B cell (primary cell): ENCODE results near the gene XPNPEP1. TPM values are rescaled to one million over a fixed set of nuclear protein-coding genes. Genes with fewer than 3 reads are reported as not detected.

Source experiments
- ATAC-seq: fragments of 200-7000 bp; cut with Tn5 transposase; one replicate; pipeline ENCODE4 v1.10.0; 2021; ENCODE audit warnings: low read depth, mild to moderate bottlenecking, moderate number of reproducible peaks, moderate library complexity
- CTCF ChIA-PET: fragments of 350-600 bp; sonication (Branson Sonifier 250); formaldehyde crosslinking; loops from one replicate; lab custom pipeline; 2021; ENCODE audit warnings: antibody characterized with exemption, inconsistent platforms; lab: Charles Lee
- POLR2A ChIA-PET: fragments of 350-600 bp; sonication (Branson Sonifier 250); formaldehyde crosslinking; loops from one replicate; lab custom pipeline; 2021; ENCODE audit warnings: antibody characterized with exemption; lab: Charles Lee
- DNase-seq: peaks from one replicate; pipeline ENCODE4 v3.0.0; 2013
- H2AFZ ChIP-seq: 2 replicates; pipeline ENCODE4 v1.6.1; 2012; ENCODE audit warnings: mild to moderate bottlenecking, low read depth, low read length; ENCODE audit not compliant: insufficient read depth, poor library complexity, severe bottlenecking
- H3K27ac ChIP-seq, 2 donors: 1 replicate in 1 of 2; 2 replicates in 1 of 2; pipeline ENCODE4 v1.5.1; 2012 to 2013; ENCODE audit warnings: low read length in 2 of 2, mild to moderate bottlenecking in 2 of 2, moderate library complexity in 1 of 2
- H3K27me3 ChIP-seq, 4 experiments: fragments of 200-600 bp in 1 of 4; sonication (generic) in 1 of 4; replicated peaks in 1 of 4; 1 replicate in 2 of 4; 2 replicates in 2 of 4; pipeline versions ENCODE4 v1.6.1 to v1.7.0; 2013 to 2016; ENCODE audit warnings: low read length in 3 of 4, mild to moderate bottlenecking in 2 of 4, mixed read lengths in 1 of 4, moderate library complexity in 1 of 4; ENCODE audit not compliant: insufficient read depth in 4 of 4, control insufficient read depth in 3 of 4; ENCODE audit errors: control extremely low read depth in 1 of 4
- H3K36me3 ChIP-seq, 2 experiments: replicated peaks in 1 of 2; 1 replicate in 1 of 2; 2 replicates in 1 of 2; pipeline versions ENCODE4 v1.6.1 to v1.7.1; 2013; ENCODE audit warnings: low read length in 1 of 2; ENCODE audit not compliant: insufficient read depth in 2 of 2, control insufficient read depth in 1 of 2; ENCODE audit errors: control extremely low read depth in 1 of 2, extremely low read depth in 1 of 2
- H3K4me1 ChIP-seq, 2 donors: fragments of 200-600 bp in 1 of 2; sonication (generic) in 1 of 2; 1 replicate in 1 of 2; 2 replicates in 1 of 2; pipeline versions ENCODE4 v1.5.1 to v1.6.1; 2013 to 2017; ENCODE audit warnings: low read length in 2 of 2; ENCODE audit not compliant: control insufficient read depth in 2 of 2, insufficient read depth in 2 of 2
- H3K4me2 ChIP-seq: replicated peaks from 2 replicates; pipeline ENCODE3; 2012; ENCODE audit warnings: mild to moderate bottlenecking, low read depth, low read length; ENCODE audit not compliant: poor library complexity, severe bottlenecking
- H3K4me3 ChIP-seq, 5 experiments: fragments of 200-600 bp in 1 of 5; sonication (generic) in 1 of 5; 1 replicate in 3 of 5; 2 replicates in 2 of 5; pipeline versions ENCODE4 v1.5.1 to v1.7.0; 2011 to 2016; ENCODE audit warnings: low read length in 4 of 5, mild to moderate bottlenecking in 4 of 5, low read depth in 2 of 5, control low read depth in 1 of 5, moderate library complexity in 1 of 5; ENCODE audit not compliant: insufficient read depth in 1 of 5; ENCODE audit errors: control extremely low read depth in 1 of 5, extremely low read depth in 1 of 5
- H3K79me2 ChIP-seq: fragments of 200-600 bp; sonication (generic); one replicate; pipeline ENCODE4 v1.6.0; 2016; ENCODE audit warnings: low read length; ENCODE audit not compliant: control insufficient read depth, insufficient read depth
- H3K9ac ChIP-seq: fragments of 200-600 bp; sonication (generic); 2 replicates; pipeline ENCODE4 v1.6.1; 2017; ENCODE audit warnings: mild to moderate bottlenecking, low read length, moderate library complexity
- H3K9me3 ChIP-seq, 3 donors: one replicate each; pipeline versions ENCODE4 v1.6.1 to v1.7.1; 2013; ENCODE audit warnings: low read length in 2 of 3; ENCODE audit not compliant: control insufficient read depth in 2 of 3, insufficient read depth in 1 of 3; ENCODE audit errors: control extremely low read depth in 1 of 3
- H4K20me1 ChIP-seq: 2 replicates; pipeline ENCODE4 v1.6.0; 2012; ENCODE audit warnings: mild to moderate bottlenecking, low read length; ENCODE audit not compliant: insufficient read depth, control insufficient read depth, poor library complexity, severe bottlenecking
- H3K27ac Mint-ChIP-seq: one replicate; pipeline ENCODE4 v1.8.0; 2021; ENCODE audit warnings: mixed read lengths
- H3K27me3 Mint-ChIP-seq: one replicate; pipeline ENCODE4 v1.8.0; 2021; ENCODE audit warnings: mixed read lengths
- H3K4me1 Mint-ChIP-seq: one replicate; pipeline ENCODE4 v1.8.0; 2021; ENCODE audit warnings: mixed read lengths
- H3K4me3 Mint-ChIP-seq: one replicate; pipeline ENCODE4 v1.8.0; 2021; ENCODE audit warnings: mixed read lengths
- H3K9me3 Mint-ChIP-seq: one replicate; pipeline ENCODE4 v1.8.0; 2022; ENCODE audit warnings: mixed read lengths; ENCODE audit not compliant: insufficient read depth
- EZH2 ChIP-seq: IDR thresholded peaks from 2 replicates; pipeline ENCODE4 v1.6.1; 2012; ENCODE audit warnings: borderline replicate concordance, low read depth, mild to moderate bottlenecking, moderate library complexity, low read length; ENCODE audit not compliant: insufficient read depth, poor library complexity, severe bottlenecking
- WGBS: methylation state at CpG from one replicate; pipeline ENCODE4 v1.1.5; 2013; ENCODE audit warnings: missing lambda C conversion rate; ENCODE audit not compliant: insufficient coverage; 5-methylcytosine and 5-hydroxymethylcytosine counted together
- intact Hi-C: fragments of 100-400 bp; cut with micrococcal nuclease; formaldehyde crosslinking; loops from one replicate; pipeline ENCODE4 v1.10.0; 2022
- polyA plus RNA-seq: library from polyadenylated mRNA; depleted of rRNA; stranded (reverse); fragments of >200 nt; gene quantifications from 2 replicates; pipeline ENCODE4 v1.2.3, GENCODE V29; 2012
- total RNA-seq, 2 donors: library from RNA; stranded (reverse); fragments of 120-200 nt in 1 of 2; gene quantifications; 1 replicate in 1 of 2; 2 replicates in 1 of 2; pipeline versions ENCODE4 v1.2.3 to v1.2.4, GENCODE V29; 2013 to 2022
- TF ChIP-seq, protein P1 (sequence below): fragments of 200-600 bp; IDR thresholded peaks from one replicate; pipeline ENCODE4 v1.8.0; 2022; ENCODE audit warnings: antibody characterized with exemption, mild to moderate bottlenecking

Gene XPNPEP1
- total and polyA plus RNA-seq, 2 donors (not counting 1 experiment from before 2014, with no cell fraction given), result 60.6 to 70.8 TPM

DNA sequence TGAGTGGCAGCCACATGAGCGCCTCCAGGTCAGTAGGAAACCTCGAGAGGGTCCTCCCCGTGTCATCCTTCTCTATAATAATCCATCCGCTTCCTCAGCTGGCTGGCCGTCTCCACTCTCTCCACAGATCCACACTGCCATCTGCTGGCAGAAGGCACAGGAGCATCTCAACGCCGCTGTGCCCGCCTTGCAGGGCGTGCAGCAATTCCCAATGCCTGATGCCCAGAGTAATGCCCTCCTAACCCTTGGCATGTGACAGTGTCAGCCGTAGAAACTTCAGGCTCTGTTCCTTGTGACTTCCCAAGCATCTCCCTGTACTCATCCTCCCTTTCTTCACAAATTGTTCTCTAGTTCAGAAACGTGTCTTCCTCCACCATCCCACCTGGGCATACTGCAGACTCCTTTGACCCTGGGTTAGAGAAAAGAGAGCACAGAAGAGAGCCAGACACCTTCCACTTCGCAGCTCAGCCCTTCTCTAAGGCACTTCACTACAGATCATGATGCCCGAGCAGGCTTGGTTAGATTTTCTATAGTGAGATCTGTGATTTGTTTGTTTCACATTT lies 70.8 kb downstream of the XPNPEP1 start:
- Histone ChIP-seq H3K9ac (no peak overlapping the region), H3K9me3 (no peaks in the 10 kb centered on the region), H3K27ac (no peak overlapping the region), H3K79me2 (no peaks in the 10 kb centered on the region), H3K4me1 (peaks cover 0 to 6% of the 10 kb centered on the region in 2 donors), H3K36me3 (no peaks in the 10 kb centered on the region), H3K4me2 (no peak overlapping the region), H3K4me3 (no peak overlapping the region), H2AFZ (peak overlapping the region; percentile 6), H3K27me3 (peaks cover 0 to 11% (median 2%) of the 10 kb centered on the region in 4 experiments), H4K20me1 (no peaks in the 10 kb centered on the region)
- DNase-seq, result peak; percentile 70
- no peaks in the 10 kb centered on the region for H3K9me3 Mint-ChIP-seq
- 5% methylated on average over 11 of the region's 13 CpGs for WGBS
- no peak overlapping the region for H3K4me3 Mint-ChIP-seq
- ATAC-seq, result peak; percentile 78
- peaks cover 8% of the 10 kb centered on the region for H3K4me1 Mint-ChIP-seq
- H3K27ac Mint-ChIP-seq, result no peak overlapping the region
- no peak for TF ChIP-seq EZH2
- TF ChIP-seq, protein P1, sequence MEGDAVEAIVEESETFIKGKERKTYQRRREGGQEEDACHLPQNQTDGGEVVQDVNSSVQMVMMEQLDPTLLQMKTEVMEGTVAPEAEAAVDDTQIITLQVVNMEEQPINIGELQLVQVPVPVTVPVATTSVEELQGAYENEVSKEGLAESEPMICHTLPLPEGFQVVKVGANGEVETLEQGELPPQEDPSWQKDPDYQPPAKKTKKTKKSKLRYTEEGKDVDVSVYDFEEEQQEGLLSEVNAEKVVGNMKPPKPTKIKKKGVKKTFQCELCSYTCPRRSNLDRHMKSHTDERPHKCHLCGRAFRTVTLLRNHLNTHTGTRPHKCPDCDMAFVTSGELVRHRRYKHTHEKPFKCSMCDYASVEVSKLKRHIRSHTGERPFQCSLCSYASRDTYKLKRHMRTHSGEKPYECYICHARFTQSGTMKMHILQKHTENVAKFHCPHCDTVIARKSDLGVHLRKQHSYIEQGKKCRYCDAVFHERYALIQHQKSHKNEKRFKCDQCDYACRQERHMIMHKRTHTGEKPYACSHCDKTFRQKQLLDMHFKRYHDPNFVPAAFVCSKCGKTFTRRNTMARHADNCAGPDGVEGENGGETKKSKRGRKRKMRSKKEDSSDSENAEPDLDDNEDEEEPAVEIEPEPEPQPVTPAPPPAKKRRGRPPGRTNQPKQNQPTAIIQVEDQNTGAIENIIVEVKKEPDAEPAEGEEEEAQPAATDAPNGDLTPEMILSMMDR, result peak; percentile 92
- peaks cover 24% of the 10 kb centered on the region for H3K27me3 Mint-ChIP-seq
- intact Hi-C loops, result no loop called here
- ChIA-PET POLR2A (no interaction called here), CTCF (interaction anchor here (0.6 to 1.6 kb wide), 7 partner anchors 9 to 221 kb away, joined by 3 to 7 read pairs (median 4); no protein-coding TSS in a partner anchor)

DNA sequence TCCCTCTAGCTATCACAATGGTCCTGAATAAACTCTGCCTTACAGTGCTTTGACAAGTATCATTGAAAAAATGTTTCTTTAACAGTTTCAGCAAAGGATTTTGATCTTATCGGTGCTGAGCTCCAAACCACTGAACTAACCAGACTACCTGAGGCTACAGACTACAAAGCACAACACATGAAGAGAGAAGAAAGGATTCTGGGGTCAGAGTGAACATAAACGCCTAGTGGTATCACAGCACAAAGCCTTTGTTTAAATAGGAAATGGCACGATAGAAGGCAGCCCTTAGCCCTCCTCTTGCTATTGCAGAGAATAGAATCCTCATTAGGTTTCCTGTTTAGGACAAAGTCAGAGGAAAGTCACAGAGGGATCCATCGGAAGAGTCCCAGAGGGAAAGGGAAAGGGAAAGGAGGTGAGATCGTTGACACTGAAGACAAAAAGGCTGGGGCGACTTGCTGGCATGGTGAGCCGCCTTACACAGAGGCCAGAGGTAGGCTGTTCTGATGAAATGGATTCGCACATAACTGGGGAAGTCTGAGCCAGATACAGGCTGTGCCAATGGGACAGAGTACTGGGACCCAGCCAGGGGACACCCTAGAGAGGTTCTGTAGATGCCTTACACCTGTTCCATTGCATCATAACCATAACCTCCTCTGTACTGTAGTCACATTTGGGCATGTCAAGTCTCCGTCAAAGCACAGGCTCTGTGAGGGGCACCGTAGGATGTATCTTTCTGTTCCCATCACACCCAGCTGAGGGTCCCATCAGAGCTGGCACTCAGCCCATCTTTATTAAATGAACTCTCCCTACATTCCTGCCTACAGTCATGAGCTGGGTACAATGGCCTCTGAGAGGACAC lies 71.5 kb downstream of the XPNPEP1 start:
- no peak overlapping the region for H3K4me3 ChIP-seq
- H3K9ac ChIP-seq, result no peak overlapping the region
- peaks cover 0 to 6% of the 10 kb centered on the region in 2 donors for H3K4me1 ChIP-seq
- ChIA-PET CTCF (interaction anchor here (1.1 to 1.6 kb wide), 6 partner anchors 9 to 16 kb away, joined by 4 to 7 read pairs (median 4); no protein-coding TSS in a partner anchor), POLR2A (no interaction called here)
- peaks cover 0 to 11% (median 2%) of the 10 kb centered on the region in 4 experiments for H3K27me3 ChIP-seq
- no peak overlapping the region for H3K4me2 ChIP-seq
- H3K27ac Mint-ChIP-seq, result no peak overlapping the region
- intact Hi-C loops, result no loop called here
- H4K20me1 ChIP-seq, result no peaks in the 10 kb centered on the region
- H3K27ac ChIP-seq, result no peak overlapping the region
- no peak for TF ChIP-seq EZH2
- TF ChIP-seq, protein P1, result no peak
- H3K9me3 ChIP-seq, result no peaks in the 10 kb centered on the region
- peaks cover 8% of the 10 kb centered on the region for H3K4me1 Mint-ChIP-seq
- 49% methylated on average over 8 of the region's 10 CpGs for WGBS
- H3K4me3 Mint-ChIP-seq, result no peak overlapping the region
- H3K79me2 ChIP-seq, result no peaks in the 10 kb centered on the region
- ATAC-seq (no peak), DNase-seq (no peak)
- H3K36me3 ChIP-seq, result no peaks in the 10 kb centered on the region
- H2AFZ ChIP-seq, result peak overlapping the region; percentile 6
- no peaks in the 10 kb centered on the region for H3K9me3 Mint-ChIP-seq
- peaks cover 24% of the 10 kb centered on the region for H3K27me3 Mint-ChIP-seq
